H1 (cell line): ENCODE data around the gene SLC39A11.

ENCODE experiments used
- BCL11A ChIP-seq, 2 experiments: IDR thresholded peaks; one replicate each; pipeline ENCODE4 v1.6.1; 2011; ENCODE audit warnings: low read depth in 2 of 2, low read length in 2 of 2, mild to moderate bottlenecking in 2 of 2
- CHD1 ChIP-seq: IDR thresholded peaks from 2 replicates; pipeline ENCODE4 v1.6.1; 2012; ENCODE audit warnings: low read depth, low read length, improper control_type of control experiment
- CTCF ChIP-seq, 3 experiments: IDR thresholded peaks; 1 replicate in 2 of 3; 2 replicates in 1 of 3; pipeline versions ENCODE4 v1.5.1 to v1.6.1; 2011; ENCODE audit warnings: low read length in 3 of 3, mild to moderate bottlenecking in 3 of 3, inconsistent platforms in 2 of 3, low read depth in 1 of 3, moderate library complexity in 1 of 3; ENCODE audit not compliant: insufficient read depth in 1 of 3; ENCODE audit errors: control extremely low read depth in 1 of 3
- EZH2 ChIP-seq: fragments of 200-600 bp; sonication (generic); IDR thresholded peaks from 2 replicates; pipeline ENCODE4 v1.7.1; 2012; ENCODE audit warnings: low read depth, mild to moderate bottlenecking, moderate library complexity, low read length, inconsistent platforms; ENCODE audit not compliant: severe bottlenecking
- GTF2F1 ChIP-seq: IDR thresholded peaks from 2 replicates; pipeline ENCODE4 v1.6.1; 2012; ENCODE audit warnings: low read depth, low read length, improper control_type of control experiment, borderline replicate concordance
- SRF ChIP-seq: IDR thresholded peaks from 2 replicates; pipeline ENCODE4 v1.6.1; 2011; ENCODE audit warnings: mild to moderate bottlenecking, low read depth, low read length, moderate library complexity

GRCh38 chr17:72737151-72737690 lies 355.3 kb downstream of the SLC39A11 start:
- TF ChIP-seq GTF2F1 (no peak), BCL11A (IDR thresholded peaks at IDR 0.05; ENCODE audit: low read depth in 2 of 2, low read length in 2 of 2) (no peak), CTCF (IDR thresholded peaks at IDR 0.05; ENCODE audit: control extremely low read depth in 1 of 3, insufficient read depth in 1 of 3, low read depth in 1 of 3, low read length in 3 of 3) (no peak), EZH2 (no peak), SRF (no peak), CHD1 (no peak)
